ENCODE data around the gene BTBD18.
"Not testable (repeated sequence)": the region's sequence is repeated elsewhere in the genome, so short reads cannot be mapped to it uniquely, and the experiment has no call there.

BTBD18 gene

DNA sequence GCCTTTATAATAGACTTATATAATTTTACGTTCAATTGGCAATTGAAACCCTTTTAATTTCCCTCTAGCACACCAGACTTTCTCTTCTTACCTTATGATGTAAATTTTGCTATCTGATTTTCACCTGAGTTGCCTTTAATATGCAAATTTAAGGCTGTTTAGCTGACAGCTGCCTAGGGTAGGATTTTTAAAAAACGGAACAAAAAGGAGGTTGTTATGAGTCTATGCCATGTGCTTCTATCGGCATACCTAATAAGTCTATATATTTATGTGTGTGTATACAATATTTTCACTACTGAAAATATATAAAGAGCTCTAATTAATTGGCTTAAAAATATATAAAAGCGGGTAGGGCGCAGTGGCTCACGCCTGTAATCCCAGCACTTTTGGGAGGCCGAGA is 22.1 kb downstream of the BTBD18 start:
- DNase-seq: no peak

DNA sequence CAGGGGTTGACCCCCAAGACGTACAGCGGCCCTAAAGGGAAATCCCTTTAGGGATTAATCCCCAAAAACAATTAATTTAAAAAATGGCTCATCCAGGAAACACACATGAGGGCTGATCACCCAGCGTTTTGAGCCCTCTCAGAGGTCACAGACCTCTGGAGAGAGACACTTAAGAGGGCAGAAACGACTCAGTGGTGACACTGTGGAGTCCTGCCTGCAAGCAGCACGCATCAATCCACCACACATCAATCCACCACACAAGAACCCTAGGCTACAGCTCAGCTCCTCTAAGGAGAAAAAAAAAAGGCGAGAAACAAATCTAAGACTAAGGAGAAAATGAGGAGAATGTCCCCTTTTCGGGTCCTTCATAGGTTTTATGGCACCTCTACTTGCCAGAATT is 22.8 kb downstream of the BTBD18 start:
- no peak for DNase-seq

DNA sequence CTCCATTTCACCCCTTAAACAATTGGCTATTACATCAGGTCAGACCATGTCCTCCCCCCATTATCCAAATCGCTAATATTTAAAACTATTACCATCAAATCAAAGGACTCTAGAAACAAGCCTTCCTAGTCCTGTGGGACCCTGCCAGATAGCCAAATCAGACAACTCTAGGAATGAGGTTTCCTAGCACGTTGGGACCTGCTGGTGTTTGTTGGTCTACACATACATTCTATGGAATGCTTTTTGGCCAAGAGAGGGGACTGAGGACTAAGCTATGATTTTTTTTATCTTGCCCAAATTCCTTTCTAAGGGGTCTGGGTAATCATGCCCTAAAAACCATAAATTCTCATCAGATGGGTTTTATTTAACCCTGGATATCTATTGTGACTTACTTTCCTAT is 24.4 kb downstream of the BTBD18 start:
- DNase-seq: no peak

DNA sequence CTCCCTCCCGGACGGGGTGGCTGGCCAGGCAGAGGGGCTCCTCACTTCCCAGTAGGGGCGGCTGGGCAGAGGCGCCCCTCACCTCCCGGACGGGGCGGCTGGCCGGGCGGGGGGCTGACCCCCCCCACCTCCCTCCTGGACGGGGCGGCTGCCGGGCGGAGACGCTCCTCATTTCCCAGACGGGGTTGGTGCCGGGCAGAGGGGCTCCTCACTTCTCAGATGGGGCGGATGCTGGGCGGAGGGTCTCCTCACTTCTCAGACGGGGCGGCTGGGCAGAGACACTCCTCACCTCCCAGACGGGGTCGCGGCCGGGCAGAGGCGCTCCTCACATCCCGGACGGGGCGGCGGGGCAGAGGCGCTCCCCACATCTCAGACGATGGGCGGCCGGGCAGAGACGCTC is 34.9 kb downstream of the BTBD18 start:
- not testable (repeated sequence) for DNase-seq

DNA sequence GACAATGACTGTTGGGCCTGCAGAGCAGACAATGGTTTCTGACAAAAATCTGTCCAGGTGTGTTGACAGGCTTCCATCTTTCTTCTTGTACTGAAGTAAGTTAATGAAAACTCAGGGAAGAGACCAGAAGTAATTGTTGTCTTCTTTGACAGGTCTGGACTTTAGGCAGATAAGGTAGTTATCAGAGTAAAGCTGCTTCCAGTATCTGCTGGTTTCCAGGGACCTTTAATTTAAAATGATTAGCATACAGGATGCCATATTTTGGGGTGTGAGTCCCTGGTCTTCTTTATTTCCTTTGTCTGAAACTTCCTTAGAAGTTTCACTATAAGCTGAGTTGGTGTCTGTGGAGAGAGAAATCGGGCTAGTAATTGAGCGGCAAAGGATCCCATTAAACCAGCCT is 37.8 kb downstream of the BTBD18 start:
- DNase-seq: no peak

DNA sequence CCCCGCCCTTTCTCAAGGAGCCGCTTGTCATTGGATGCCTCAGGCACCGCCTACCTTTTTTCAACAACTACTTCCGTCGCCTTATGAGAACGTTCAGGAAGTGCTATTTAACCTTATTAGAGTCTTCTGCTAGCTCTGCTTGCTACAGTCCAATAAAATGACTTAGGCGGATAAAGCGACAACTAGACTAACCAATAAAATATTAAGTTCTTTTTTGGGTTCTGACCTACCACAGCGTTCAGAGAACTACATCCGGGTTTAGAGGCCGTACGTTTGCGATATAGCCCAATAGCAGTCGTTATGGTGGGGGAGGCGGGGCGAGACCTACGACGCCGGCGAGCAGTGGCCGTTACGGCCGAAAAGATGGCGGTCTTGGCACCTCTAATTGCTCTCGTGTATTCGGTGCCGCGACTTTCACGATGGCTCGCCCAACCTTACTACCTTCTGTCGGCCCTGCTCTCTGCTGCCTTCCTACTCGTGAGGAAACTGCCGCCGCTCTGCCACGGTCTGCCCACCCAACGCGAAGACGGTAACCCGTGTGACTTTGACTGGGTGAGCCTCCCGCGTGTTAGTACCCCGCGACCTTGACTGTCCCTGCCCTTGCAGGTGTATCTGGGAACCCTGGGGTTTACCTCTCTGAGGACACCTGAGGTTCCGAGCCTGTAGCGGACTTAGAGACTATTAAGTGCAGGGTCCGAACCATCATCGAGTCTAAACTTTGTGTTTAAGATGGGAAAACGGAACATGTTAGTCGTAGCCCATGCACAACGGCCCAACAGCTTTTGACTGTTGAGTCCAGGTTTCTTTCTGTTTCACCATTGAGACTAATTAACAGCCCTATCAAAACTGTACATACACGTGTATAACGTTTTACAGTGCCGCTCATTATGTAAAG is 39.1 kb downstream of the BTBD18 start, which contains the start of gene TMX2:
TSS of gene TMX2 (plus strand) at position 338 of the 895 bp plus-strand sequence. CDS start at position 364, 26 bp downstream.
- DNase-seq: peak; percentile 74

DNA sequence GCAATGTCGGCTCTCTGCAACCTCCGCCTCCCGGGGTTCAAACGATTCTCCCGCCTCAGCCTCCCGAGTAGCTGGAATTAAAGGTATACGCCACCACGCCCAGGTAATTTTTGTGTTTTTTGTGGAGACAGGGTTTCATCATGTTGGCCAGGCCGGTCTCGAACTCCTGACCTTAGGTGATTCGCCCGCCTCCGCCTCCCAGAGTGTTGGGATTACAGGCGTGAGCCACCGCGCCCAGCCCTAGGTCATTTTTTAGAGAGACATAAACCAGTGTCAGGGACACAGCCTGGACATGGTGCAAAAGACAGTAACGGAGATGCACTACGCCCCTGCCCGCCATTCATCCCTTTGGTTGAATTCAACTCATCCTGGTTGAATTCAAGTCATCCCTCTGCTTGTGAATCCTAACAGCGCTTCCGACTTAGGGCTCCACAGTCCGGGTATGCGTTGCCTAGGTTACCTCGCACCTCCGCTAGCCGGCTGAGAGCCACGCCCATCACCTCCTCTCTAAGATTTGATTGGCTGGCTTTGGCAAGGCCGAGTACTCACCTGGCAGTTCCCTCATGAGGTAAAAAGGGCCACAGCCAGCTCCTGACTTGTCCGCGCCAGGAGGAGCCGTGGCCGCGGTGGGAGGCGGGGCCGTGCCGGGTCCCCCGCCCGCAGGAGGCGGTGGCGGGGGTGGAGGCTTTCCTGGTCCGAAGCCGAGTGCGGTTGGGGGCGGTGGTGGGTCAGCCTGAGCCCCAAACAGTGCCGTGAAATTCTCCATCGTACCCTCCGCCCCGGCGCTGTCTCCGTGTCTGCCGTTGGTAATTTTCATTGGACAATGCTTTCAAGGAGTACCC is 40.0 kb downstream of the BTBD18 start, which contains the start of gene MED19:
TSS of gene MED19 (minus strand) at position 802 of the 842 bp plus-strand sequence. CDS start at position 766, 36 bp downstream.
- DNase-seq: peak; percentile 86

DNA sequence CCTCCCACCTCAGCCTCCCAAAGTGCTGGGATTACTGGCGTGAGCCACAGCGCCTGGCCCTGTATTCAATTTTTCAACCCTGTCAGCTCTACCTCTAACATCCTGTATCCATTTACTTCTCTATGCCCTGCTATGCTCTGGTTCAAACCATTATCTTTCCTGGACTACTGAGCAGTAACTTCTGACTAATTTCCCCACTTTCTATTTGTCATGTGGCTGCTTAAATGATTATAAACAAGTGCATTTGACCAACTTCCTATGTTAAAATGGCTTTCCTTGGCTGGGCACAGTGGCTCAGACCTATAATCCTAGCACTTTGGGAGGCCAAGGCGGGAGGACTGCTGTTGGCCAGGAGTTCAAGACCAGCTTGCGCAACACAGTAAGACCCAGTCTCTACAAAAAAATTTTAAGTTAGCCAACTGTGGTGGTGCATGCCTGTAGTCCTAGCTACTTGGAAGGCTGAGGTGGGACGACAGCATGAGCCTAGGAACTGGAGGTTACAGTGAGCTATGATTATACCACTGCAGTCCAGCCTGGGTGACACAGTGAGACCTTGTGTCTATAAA is 41.7 kb downstream of the BTBD18 start:
- DNase-seq: no peak

DNA sequence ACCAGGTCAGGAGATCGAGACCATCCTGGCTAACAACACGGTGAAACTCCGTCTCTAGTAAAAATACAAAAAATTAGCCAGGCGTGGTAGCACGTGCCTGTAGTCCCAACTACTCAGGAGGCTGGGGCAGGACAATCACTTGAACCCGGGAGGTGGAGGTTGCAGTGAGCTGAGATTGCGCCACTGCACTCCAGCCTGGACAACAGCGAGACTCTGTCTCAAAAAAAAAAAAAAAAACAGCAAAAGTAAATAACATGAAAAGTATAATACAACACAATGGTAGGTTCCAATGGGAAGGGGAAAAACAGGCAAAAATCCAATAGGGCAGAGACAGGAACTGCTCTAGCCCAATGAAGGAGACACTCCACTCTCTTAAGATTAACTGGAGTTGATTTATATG is 46.2 kb downstream of the BTBD18 start:
- DNase-seq: not testable (repeated sequence)

DNA sequence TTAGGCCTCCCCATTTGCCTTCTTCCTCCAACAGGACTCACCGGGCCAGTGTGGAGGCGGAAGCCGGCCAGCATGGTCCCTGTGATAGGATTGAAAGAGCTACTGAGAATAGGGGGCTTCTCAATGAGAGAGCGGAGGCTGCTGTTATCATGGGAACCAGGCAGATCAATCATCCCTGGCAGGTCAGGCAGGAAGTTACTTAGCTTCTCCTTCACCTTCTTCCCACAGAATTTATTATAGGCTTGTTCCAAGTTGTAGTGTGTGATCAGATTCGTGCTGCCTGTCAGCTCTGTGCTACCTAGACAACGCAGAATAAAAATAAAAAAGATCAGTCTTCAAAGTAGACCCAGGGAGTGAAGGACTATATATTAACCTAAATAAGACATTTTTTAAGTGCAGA is 46.7 kb downstream of the BTBD18 start:
- DNase-seq: no peak

DNA sequence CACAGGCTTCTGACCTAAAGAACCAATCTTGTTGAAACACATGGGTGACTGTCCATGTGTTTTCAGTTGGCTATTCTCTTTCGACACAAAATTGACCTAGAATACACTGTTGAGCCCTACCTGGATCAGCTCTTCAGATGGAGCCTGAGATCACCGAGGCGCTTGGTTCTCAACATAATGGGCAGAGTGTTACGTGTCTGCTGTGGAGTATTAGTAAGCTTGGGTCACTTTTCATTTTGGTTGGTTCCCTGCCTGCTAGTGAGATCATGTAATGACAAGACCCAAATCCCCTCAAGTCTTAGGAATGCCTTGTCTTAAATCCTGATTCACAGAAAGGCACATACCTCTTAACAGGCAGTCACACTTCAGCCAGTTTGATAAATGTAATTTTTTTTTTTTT is 48.3 kb downstream of the BTBD18 start:
- DNase-seq: no peak

DNA sequence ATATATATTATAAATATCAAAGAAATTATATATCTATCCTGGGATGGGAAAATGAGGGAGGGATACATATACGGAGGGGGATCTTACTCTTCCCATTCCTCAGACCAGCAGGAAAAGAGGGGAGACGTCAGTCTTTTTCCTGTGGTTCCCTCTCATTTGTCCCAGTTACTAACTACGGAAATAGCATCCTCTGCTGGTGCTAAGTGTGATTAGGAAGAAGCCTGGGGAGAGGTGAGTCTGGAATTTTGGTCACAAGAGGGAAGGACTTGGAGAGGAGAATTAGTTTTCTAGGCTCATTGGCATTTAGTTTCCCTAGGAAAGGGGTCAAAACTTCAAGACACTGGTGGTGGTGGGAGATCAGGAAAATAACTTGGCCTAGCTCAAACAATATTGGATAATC is 51.2 kb downstream of the BTBD18 start:
- DNase-seq: no peak

DNA sequence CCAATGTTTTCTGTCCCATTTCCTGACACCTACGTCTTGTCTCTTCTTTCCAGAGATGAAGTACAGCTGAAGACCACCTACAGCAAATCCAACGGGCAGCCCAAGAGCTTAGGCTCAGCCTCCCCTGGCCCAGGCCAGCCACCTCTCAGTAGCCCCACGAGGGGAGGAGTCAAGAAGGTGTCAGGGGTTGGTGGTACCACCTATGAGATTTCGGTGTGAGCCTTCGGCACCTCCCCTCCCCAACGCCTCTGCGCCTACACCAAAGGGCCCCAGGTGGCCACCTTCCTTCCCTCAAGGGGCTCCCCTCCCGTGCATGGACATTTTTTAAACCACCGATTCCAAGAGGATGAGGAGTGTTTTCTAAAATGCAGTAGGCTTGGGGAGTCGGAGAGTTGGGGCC is 51.8 kb downstream of the BTBD18 start:
- no peak for DNase-seq

DNA sequence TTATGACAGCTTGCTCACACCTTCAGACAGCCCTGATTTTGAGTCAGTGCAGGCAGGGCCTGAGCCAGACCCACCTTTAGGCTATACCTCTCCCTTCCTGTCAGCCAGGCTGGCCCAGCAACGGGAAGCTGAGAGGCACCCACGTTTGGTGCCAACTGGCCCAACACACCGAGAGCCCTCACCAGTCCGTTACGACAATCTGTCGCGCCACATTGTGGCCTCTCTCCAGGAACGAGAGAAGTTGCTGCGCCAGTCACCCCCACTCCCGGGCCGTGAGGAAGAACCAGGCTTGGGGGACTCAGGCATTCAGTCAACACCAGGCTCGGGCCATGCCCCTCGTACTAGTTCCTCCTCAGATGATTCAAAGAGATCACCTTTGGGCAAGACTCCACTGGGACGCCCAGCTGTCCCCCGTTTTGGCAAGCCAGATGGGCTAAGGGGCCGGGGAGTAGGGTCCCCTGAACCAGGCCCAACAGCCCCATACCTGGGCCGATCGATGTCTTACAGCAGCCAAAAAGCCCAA is 52.7 kb downstream of the BTBD18 start:
- no peak for DNase-seq
